Central memory CD4-positive, alpha-beta T cell (primary cell): ENCODE data around the gene TPPP.
"Not testable (repeated sequence)": the region's sequence is repeated elsewhere in the genome, so short reads cannot be mapped to it uniquely, and the experiment has no call there.

Source experiments
- DNase-seq: peaks from one replicate; pipeline ENCODE4 v3.0.0; 2022

TPPP gene

GRCh38 chr5:692529-693041 is 567 bp downstream of the TPPP start:
- DNase-seq: peak; percentile 43

GRCh38 chr5:691817-692528 is 1.2 kb downstream of the TPPP start:
- DNase-seq: no peak

- not testable (repeated sequence) for DNase-seq
These were observed 2.1 kb downstream of the TPPP start for GRCh38 chr5:691049-691448.

GRCh38 chr5:690293-690692 is 2.9 kb downstream of the TPPP start:
- DNase-seq: not testable (repeated sequence)

GRCh38 chr5:688348-689010 is 4.7 kb downstream of the TPPP start:
- DNase-seq: not testable (repeated sequence)

GRCh38 chr5:686936-687335 is 6.2 kb downstream of the TPPP start:
- not testable (repeated sequence) for DNase-seq

GRCh38 chr5:686172-686523 is 7.0 kb downstream of the TPPP start:
- not testable (repeated sequence) for DNase-seq

- no peak for DNase-seq
These were observed 7.6 kb downstream of the TPPP start for GRCh38 chr5:685262-686171.

GRCh38 chr5:684751-685216 is 8.4 kb downstream of the TPPP start:
- no peak for DNase-seq

GRCh38 chr5:683551-684481 is 9.3 kb downstream of the TPPP start:
- no peak for DNase-seq

- DNase-seq: not testable (repeated sequence)
These were observed 10.3 kb downstream of the TPPP start for GRCh38 chr5:682651-683358.

GRCh38 chr5:682216-682615 is 10.9 kb downstream of the TPPP start:
- DNase-seq: not testable (repeated sequence)

- DNase-seq: not testable (repeated sequence)
These were observed 11.6 kb downstream of the TPPP start for GRCh38 chr5:681317-682191.

- DNase-seq: not testable (repeated sequence)
These were observed 12.3 kb downstream of the TPPP start for GRCh38 chr5:680836-681235.

GRCh38 chr5:680118-680795 is 12.9 kb downstream of the TPPP start:
- not testable (repeated sequence) for DNase-seq

GRCh38 chr5:679166-679895 is 13.8 kb downstream of the TPPP start:
- DNase-seq: not testable (repeated sequence)

GRCh38 chr5:678521-678920 is 14.6 kb downstream of the TPPP start:
- DNase-seq: not testable (repeated sequence)
